HEK293T (cell line): ENCODE measurements around the gene MIPOL1.

ENCODE experiments used
- CTCF ChIA-PET: fragments of 350-600 bp; formaldehyde crosslinking; extraction: SDS; loops from one replicate; lab custom pipeline; 2021; ENCODE audit warnings: antibody characterized with exemption, inconsistent platforms; lab: Yijun Ruan, JAX
- POLR2A ChIA-PET: fragments of 350-600 bp; formaldehyde crosslinking; extraction: SDS; loops from one replicate; lab custom pipeline; 2020; ENCODE audit warnings: antibody characterized with exemption, inconsistent platforms; lab: Yijun Ruan, JAX
- DNase-seq: peaks from one replicate; pipeline ENCODE4 v3.0.0; 2012; ENCODE audit warnings: mixed read lengths; ENCODE audit errors: extremely low spot score
- ARNT ChIP-seq: fragments of 450-650 bp; IDR thresholded peaks from 2 replicates; pipeline ENCODE4 v1.6.1; 2017; ENCODE audit warnings: mild to moderate bottlenecking
- BHLHE40 ChIP-seq: fragments of 450-650 bp; IDR thresholded peaks from 2 replicates; pipeline ENCODE4 v1.6.1; 2016; ENCODE audit warnings: mild to moderate bottlenecking, moderate library complexity, borderline replicate concordance
- CTBP1 ChIP-seq: fragments of 450-650 bp; IDR thresholded peaks from 2 replicates; pipeline ENCODE4 v1.6.1; 2016; ENCODE audit warnings: borderline replicate concordance
- ELF4 ChIP-seq: fragments of 450-650 bp; IDR thresholded peaks from 2 replicates; pipeline ENCODE4 v1.6.1; 2017; ENCODE audit warnings: antibody characterized with exemption
- FOXA1 ChIP-seq: fragments of 450-650 bp; IDR thresholded peaks from 2 replicates; pipeline ENCODE4 v1.6.1; 2016; ENCODE audit warnings: mild to moderate bottlenecking
- FOXK2 ChIP-seq: fragments of 450-650 bp; IDR thresholded peaks from 2 replicates; pipeline ENCODE4 v1.6.1; 2016; ENCODE audit warnings: mild to moderate bottlenecking
- FOXM1 ChIP-seq: fragments of 450-650 bp; IDR thresholded peaks from 2 replicates; pipeline ENCODE4 v1.6.1; 2017; ENCODE audit warnings: mild to moderate bottlenecking, borderline replicate concordance
- HDGF ChIP-seq: fragments of 450-650 bp; IDR thresholded peaks from 2 replicates; pipeline ENCODE4 v1.6.1; 2017; ENCODE audit warnings: antibody characterized with exemption, borderline replicate concordance
- L3MBTL2 ChIP-seq: fragments of 450-650 bp; conservative IDR thresholded peaks from 2 replicates; pipeline ENCODE4 v1.6.1; 2016; ENCODE audit warnings: mild to moderate bottlenecking
- LEF1 ChIP-seq: fragments of 450-650 bp; IDR thresholded peaks from 2 replicates; pipeline ENCODE4 v1.6.1; 2017; ENCODE audit warnings: mild to moderate bottlenecking, borderline replicate concordance
- NFRKB ChIP-seq: fragments of 450-650 bp; IDR thresholded peaks from 2 replicates; pipeline ENCODE4 v1.6.1; 2016; ENCODE audit warnings: mild to moderate bottlenecking, moderate library complexity
- PKNOX1 ChIP-seq: fragments of 450-650 bp; IDR thresholded peaks from 2 replicates; pipeline ENCODE4 v1.6.1; 2016
- SP1 ChIP-seq: fragments of 450-650 bp; IDR thresholded peaks from 2 replicates; pipeline ENCODE4 v1.6.1; 2017
- SUZ12 ChIP-seq: fragments of 450-650 bp; IDR thresholded peaks from 2 replicates; pipeline ENCODE4 v1.6.1; 2016; ENCODE audit warnings: mild to moderate bottlenecking
- TARDBP ChIP-seq: fragments of 450-650 bp; IDR thresholded peaks from 2 replicates; pipeline ENCODE4 v1.6.1; 2016
- ZNF384 ChIP-seq: fragments of 450-650 bp; IDR thresholded peaks from 2 replicates; pipeline ENCODE4 v1.6.1; 2016

Gene MIPOL1

GRCh38 chr14:37422319-37422718 is 224.6 kb downstream of the MIPOL1 start:
- POLR2A ChIA-PET, result no interaction called here
- TF ChIP-seq ZNF384 (no peak), FOXM1 (no peak), LEF1 (no peak), ARNT (no peak), SUZ12 (no peak), CTBP1 (no peak), TARDBP (no peak), PKNOX1 (no peak)
- no peak for DNase-seq
- CTCF ChIA-PET, result no interaction called here

GRCh38 chr14:37422748-37423147 is 225.0 kb downstream of the MIPOL1 start:
- POLR2A ChIA-PET, result no interaction called here
- DNase-seq, result no peak
- CTCF ChIA-PET, result no interaction called here
- TF ChIP-seq L3MBTL2 (no peak), ELF4 (no peak), SUZ12 (no peak), BHLHE40 (no peak), PKNOX1 (no peak), TARDBP (no peak), FOXM1 (no peak), NFRKB (no peak), LEF1 (no peak), ARNT (no peak), FOXA1 (no peak), CTBP1 (no peak), SP1 (no peak), ZNF384 (no peak), HDGF (no peak), FOXK2 (no peak)

- no peak for DNase-seq
- TF ChIP-seq PKNOX1, result no peak
- no peak for TF ChIP-seq SP1
- no peak for TF ChIP-seq ZNF384
- no peak for TF ChIP-seq FOXK2
- no peak for TF ChIP-seq CTBP1
- no peak for TF ChIP-seq ELF4
- no peak for TF ChIP-seq SUZ12
- TF ChIP-seq BHLHE40, result no peak
- no peak for TF ChIP-seq LEF1
- no peak for TF ChIP-seq TARDBP
- no peak for TF ChIP-seq NFRKB
- TF ChIP-seq L3MBTL2, result no peak
- POLR2A ChIA-PET, result no interaction called here
- CTCF ChIA-PET, result no interaction called here
Observed at GRCh38 chr14:37428954-37429353, 231.2 kb downstream of the MIPOL1 start.

GRCh38 chr14:37429618-37430017 is 231.9 kb downstream of the MIPOL1 start:
- POLR2A ChIA-PET, result no interaction called here
- TF ChIP-seq ZNF384, result no peak
- TF ChIP-seq FOXA1, result no peak
- TF ChIP-seq PKNOX1, result no peak
- TF ChIP-seq HDGF, result no peak
- TF ChIP-seq LEF1, result no peak
- TF ChIP-seq NFRKB, result no peak
- no peak for TF ChIP-seq FOXK2
- TF ChIP-seq TARDBP, result no peak
- no peak for TF ChIP-seq ELF4
- no peak for TF ChIP-seq FOXM1
- no peak for TF ChIP-seq SUZ12
- TF ChIP-seq BHLHE40, result no peak
- TF ChIP-seq SP1, result no peak
- TF ChIP-seq CTBP1, result no peak
- no peak for TF ChIP-seq ARNT
- no peak for TF ChIP-seq L3MBTL2
- CTCF ChIA-PET, result no interaction called here
- DNase-seq, result no peak

GRCh38 chr14:37434867-37435266 is 237.1 kb downstream of the MIPOL1 start:
- no peak for DNase-seq
- ChIA-PET CTCF (no interaction called here), POLR2A (no interaction called here)
- TF ChIP-seq FOXK2 (no peak), SP1 (no peak), PKNOX1 (no peak)

- ChIA-PET POLR2A (no interaction called here), CTCF (no interaction called here)
- DNase-seq, result no peak
- no peak for TF ChIP-seq FOXM1
- no peak for TF ChIP-seq ELF4
- no peak for TF ChIP-seq CTBP1
- TF ChIP-seq FOXK2, result no peak
- no peak for TF ChIP-seq SUZ12
- TF ChIP-seq L3MBTL2, result no peak
- no peak for TF ChIP-seq ARNT
- TF ChIP-seq LEF1, result no peak
- no peak for TF ChIP-seq BHLHE40
- TF ChIP-seq NFRKB, result no peak
- TF ChIP-seq TARDBP, result no peak
- TF ChIP-seq SP1, result no peak
- TF ChIP-seq FOXA1, result no peak
Observed at GRCh38 chr14:37436519-37436918, 238.8 kb downstream of the MIPOL1 start.
